OCI-LY7 (cell line): ENCODE measurements around the gene C1orf87. TPM values are rescaled to one million over a fixed set of nuclear protein-coding genes. Genes with fewer than 3 reads are reported as not detected.

Experiments
- BruUV-seq: library from RNA; stranded (reverse); fragments of 400-500 nt; replicated peaks from 2 replicates; lab custom pipeline; 2021; lab: Mats Ljungman, UMichigan
- CTCF ChIA-PET: fragments of 300-600 bp; sonication (Branson Sonifier 250); formaldehyde crosslinking; loops from one replicate; lab custom pipeline; 2022; ENCODE audit warnings: antibody characterized with exemption; ENCODE audit not compliant: unreplicated experiment; lab: Charles Lee
- POLR2A ChIA-PET: fragments of 300-600 bp; sonication (Branson Sonifier 250); formaldehyde crosslinking; loops from one replicate; lab custom pipeline; 2022; ENCODE audit warnings: antibody characterized with exemption; lab: Charles Lee
- DNase-seq: peaks from one replicate; pipeline ENCODE4 v3.0.0-alpha.2; 2015; ENCODE audit warnings: low spot score
- H2AFZ ChIP-seq: fragments of 200-600 bp; sonication (generic), shearing (Covaris generic); 2 replicates; pipeline ENCODE4 v1.6.1; 2014; ENCODE audit warnings: mild to moderate bottlenecking, antibody characterized with exemption, low read length, moderate library complexity
- H3K27ac ChIP-seq: fragments of 200-600 bp; sonication (generic); 2 replicates; pipeline ENCODE4 v1.5.1; 2014; ENCODE audit warnings: mixed run types, low read depth, mild to moderate bottlenecking, moderate library complexity, low read length, inconsistent platforms; ENCODE audit not compliant: poor library complexity, severe bottlenecking
- H3K36me3 ChIP-seq: fragments of 200-600 bp; sonication (generic); 2 replicates; pipeline ENCODE4 v1.6.1; 2014; ENCODE audit warnings: mild to moderate bottlenecking, antibody characterized with exemption, low read length, moderate library complexity, mixed read lengths; ENCODE audit not compliant: insufficient read depth
- H3K4me1 ChIP-seq: fragments of 200-600 bp; sonication (generic); 2 replicates; pipeline ENCODE4 v1.5.1; 2014; ENCODE audit warnings: mild to moderate bottlenecking, low read length; ENCODE audit not compliant: insufficient read depth, poor library complexity, severe bottlenecking
- H3K4me2 ChIP-seq: fragments of 200-600 bp; sonication (generic); 2 replicates; pipeline ENCODE4 v1.6.1; 2014; ENCODE audit warnings: mild to moderate bottlenecking, low read length
- H3K4me3 ChIP-seq: fragments of 200-600 bp; sonication (generic); 2 replicates; pipeline ENCODE4 v1.5.1; 2014; ENCODE audit warnings: mild to moderate bottlenecking, low read depth, low read length; ENCODE audit not compliant: poor library complexity, severe bottlenecking
- H3K79me2 ChIP-seq: fragments of 200-600 bp; sonication (generic); 2 replicates; pipeline ENCODE4 v1.6.1; 2016; ENCODE audit warnings: low read depth, mild to moderate bottlenecking, low read length, moderate library complexity, mixed read lengths; ENCODE audit not compliant: insufficient read depth
- H3K9me2 ChIP-seq: fragments of 200-600 bp; sonication (generic); 2 replicates; pipeline ENCODE4 v1.6.1; 2016; ENCODE audit warnings: mild to moderate bottlenecking, low read length, mixed read lengths; ENCODE audit not compliant: insufficient read depth
- H3K9me3 ChIP-seq: fragments of 200-600 bp; sonication (generic); 2 replicates; pipeline ENCODE4 v1.6.1; 2014; ENCODE audit warnings: mild to moderate bottlenecking, mixed run types, low read length, mixed read lengths
- H4K20me1 ChIP-seq: fragments of 200-600 bp; sonication (generic); 2 replicates; pipeline ENCODE4 v1.6.1; 2014; ENCODE audit warnings: mild to moderate bottlenecking, antibody characterized with exemption, low read length, moderate library complexity, mixed read lengths; ENCODE audit not compliant: insufficient read depth
- EZH2phosphoT487 ChIP-seq: fragments of 200-600 bp; sonication (generic); IDR thresholded peaks from 2 replicates; pipeline ENCODE4 v1.6.1; 2018; ENCODE audit warnings: low read depth, borderline replicate concordance, mild to moderate bottlenecking, mixed run types, antibody characterized with exemption, low read length, moderate library complexity, mixed read lengths
- intact Hi-C: fragments of 100-400 bp; cut with micrococcal nuclease; formaldehyde crosslinking; loops from one replicate; pipeline ENCODE4 v1.10.0; 2022; ENCODE audit not compliant: unreplicated experiment
- total RNA-seq, 2 experiments: library from RNA; depleted of rRNA in 1 of 2; stranded (reverse); fragments of >200 nt in 1 of 2; shearing (Covaris generic) in 1 of 2; gene quantifications; 2 replicates each; pipeline ENCODE4 v1.2.3, GENCODE V29; 2014 to 2022
- TF ChIP-seq, protein P1 (sequence below): fragments of 200-600 bp; sonication (generic); conservative IDR thresholded peaks from 2 replicates; pipeline ENCODE4 v1.5.1; 2014; ENCODE audit warnings: mild to moderate bottlenecking, antibody characterized with exemption, low read length, moderate library complexity, mixed read lengths

The C1orf87 gene
- total RNA-seq, 2 experiments from 2014 or later, result not detected

- H3K79me2 ChIP-seq, result no peaks in the 10 kb centered on the region
- H3K9me2 ChIP-seq, result no peaks in the 10 kb centered on the region
- no peak for TF ChIP-seq EZH2phosphoT487
- TF ChIP-seq, protein P1, sequence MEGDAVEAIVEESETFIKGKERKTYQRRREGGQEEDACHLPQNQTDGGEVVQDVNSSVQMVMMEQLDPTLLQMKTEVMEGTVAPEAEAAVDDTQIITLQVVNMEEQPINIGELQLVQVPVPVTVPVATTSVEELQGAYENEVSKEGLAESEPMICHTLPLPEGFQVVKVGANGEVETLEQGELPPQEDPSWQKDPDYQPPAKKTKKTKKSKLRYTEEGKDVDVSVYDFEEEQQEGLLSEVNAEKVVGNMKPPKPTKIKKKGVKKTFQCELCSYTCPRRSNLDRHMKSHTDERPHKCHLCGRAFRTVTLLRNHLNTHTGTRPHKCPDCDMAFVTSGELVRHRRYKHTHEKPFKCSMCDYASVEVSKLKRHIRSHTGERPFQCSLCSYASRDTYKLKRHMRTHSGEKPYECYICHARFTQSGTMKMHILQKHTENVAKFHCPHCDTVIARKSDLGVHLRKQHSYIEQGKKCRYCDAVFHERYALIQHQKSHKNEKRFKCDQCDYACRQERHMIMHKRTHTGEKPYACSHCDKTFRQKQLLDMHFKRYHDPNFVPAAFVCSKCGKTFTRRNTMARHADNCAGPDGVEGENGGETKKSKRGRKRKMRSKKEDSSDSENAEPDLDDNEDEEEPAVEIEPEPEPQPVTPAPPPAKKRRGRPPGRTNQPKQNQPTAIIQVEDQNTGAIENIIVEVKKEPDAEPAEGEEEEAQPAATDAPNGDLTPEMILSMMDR, result no peak
- no TSS peak for BruUV-seq
- no peak for DNase-seq
- H3K36me3 ChIP-seq, result no peaks in the 10 kb centered on the region
- no peak overlapping the region for H3K4me2 ChIP-seq
- H3K4me3 ChIP-seq, result no peak overlapping the region
- intact Hi-C loops, result no loop called here
- H3K4me1 ChIP-seq, result no peaks in the 10 kb centered on the region
- H3K27ac ChIP-seq, result no peak overlapping the region
- ChIA-PET CTCF (no interaction called here), POLR2A (no interaction called here)
- H4K20me1 ChIP-seq, result no peaks in the 10 kb centered on the region
- H3K9me3 ChIP-seq, result no peaks in the 10 kb centered on the region
- H2AFZ ChIP-seq, result no peak overlapping the region
These were observed 37.6 kb downstream of the C1orf87 start for GRCh38 chr1:60035921-60036320.

DNA sequence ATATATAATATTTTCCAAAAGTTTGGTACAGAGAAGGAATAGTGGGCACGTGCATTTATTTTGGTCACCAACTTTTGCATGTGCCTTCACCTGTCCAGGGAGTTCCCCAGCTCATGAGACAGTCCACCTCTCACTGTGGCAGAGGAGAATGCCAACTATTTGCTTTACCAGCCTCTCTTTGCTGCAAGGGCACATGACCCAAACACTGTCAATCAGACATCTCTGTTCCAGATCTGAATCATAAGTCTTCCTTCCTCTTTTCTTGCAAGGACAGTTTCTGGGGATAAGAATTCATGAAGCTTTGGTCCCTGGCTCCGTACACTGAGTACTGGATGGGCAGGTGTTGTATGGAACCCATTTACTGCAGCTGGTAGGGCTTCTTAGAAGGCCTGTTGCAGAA is 38.6 kb downstream of the C1orf87 start:
- Histone ChIP-seq H3K4me3 (no peak overlapping the region), H3K4me1 (no peaks in the 10 kb centered on the region), H3K9me3 (no peaks in the 10 kb centered on the region), H2AFZ (no peak overlapping the region), H3K36me3 (no peaks in the 10 kb centered on the region), H3K27ac (no peak overlapping the region), H3K4me2 (no peak overlapping the region), H3K9me2 (no peaks in the 10 kb centered on the region), H3K79me2 (no peaks in the 10 kb centered on the region), H4K20me1 (no peaks in the 10 kb centered on the region)
- ChIA-PET CTCF (no interaction called here), POLR2A (no interaction called here)
- no peak for DNase-seq
- intact Hi-C loops, result no loop called here
- no TSS peak for BruUV-seq
- TF ChIP-seq EZH2phosphoT487, result no peak
- TF ChIP-seq, protein P1, result no peak

- ChIA-PET CTCF (no interaction called here), POLR2A (no interaction called here)
- no peak overlapping the region for H3K27ac ChIP-seq
- intact Hi-C loops, result no loop called here
- no peaks in the 10 kb centered on the region for H3K9me3 ChIP-seq
- no TSS peak for BruUV-seq
- H3K4me2 ChIP-seq, result no peak overlapping the region
- H3K9me2 ChIP-seq, result no peaks in the 10 kb centered on the region
- no peak for DNase-seq
- TF ChIP-seq EZH2phosphoT487, result no peak
- TF ChIP-seq, protein P1, result no peak
- H4K20me1 ChIP-seq, result no peaks in the 10 kb centered on the region
- H3K79me2 ChIP-seq, result no peaks in the 10 kb centered on the region
- no peaks in the 10 kb centered on the region for H3K36me3 ChIP-seq
- no peak overlapping the region for H2AFZ ChIP-seq
- H3K4me1 ChIP-seq, result no peaks in the 10 kb centered on the region
- no peak overlapping the region for H3K4me3 ChIP-seq
These were observed 40.5 kb downstream of the C1orf87 start for GRCh38 chr1:60033066-60033465.
